K562 (cell line): ENCODE data around the gene SAP25. TPM values are rescaled to one million over a fixed set of nuclear protein-coding genes. Genes with fewer than 3 reads are reported as not detected.

Experiments
- BCLAF1 ChIP-seq, 2 experiments: fragments of 450-650 bp in 1 of 2; IDR thresholded peaks; 2 replicates each; pipeline ENCODE4 v1.6.1; 2011 to 2017; ENCODE audit warnings: low read depth in 2 of 2, antibody characterized with exemption in 1 of 2, borderline replicate concordance in 1 of 2, low read length in 1 of 2, mild to moderate bottlenecking in 1 of 2, mixed read lengths in 1 of 2; ENCODE audit not compliant: control insufficient read depth in 1 of 2
- CCNT2 ChIP-seq: IDR thresholded peaks from 2 replicates; pipeline ENCODE4 v1.6.1; 2011; ENCODE audit warnings: borderline replicate concordance, low read depth, mild to moderate bottlenecking, moderate library complexity, mixed read lengths, low read length; ENCODE audit not compliant: insufficient read length; ENCODE audit errors: extremely low read depth
- DNMT1 ChIP-seq: fragments of 450-650 bp; IDR thresholded peaks from 2 replicates; pipeline ENCODE4 v1.6.1; 2016; ENCODE audit warnings: antibody characterized with exemption, mild to moderate bottlenecking
- ESRRA ChIP-seq: fragments of 450-650 bp; IDR thresholded peaks from 2 replicates; pipeline ENCODE4 v1.6.1; 2014; ENCODE audit warnings: low read depth, mild to moderate bottlenecking, moderate library complexity, borderline replicate concordance
- GATAD2A ChIP-seq: fragments of 450-650 bp; IDR thresholded peaks from 2 replicates; pipeline ENCODE4 v1.6.1; 2017
- KLF6 ChIP-seq: fragments of 250-450 bp; sonication (Bioruptor Pico); IDR thresholded peaks from 2 replicates; pipeline ENCODE4 v1.4.0; 2020; ENCODE audit warnings: mild to moderate bottlenecking, moderate library complexity, borderline replicate concordance
- MBD1 ChIP-seq: fragments of 250-450 bp; sonication (Bioruptor Pico); IDR thresholded peaks from 2 replicates; pipeline ENCODE4 v1.8.0; 2022; ENCODE audit warnings: inconsistent platforms
- MNT ChIP-seq, 2 experiments: fragments of 450-650 bp; conservative IDR thresholded peaks; 2 replicates each; pipeline ENCODE4 v1.6.1; 2017; ENCODE audit warnings: mild to moderate bottlenecking in 2 of 2, moderate library complexity in 2 of 2
- NCOA6 ChIP-seq: fragments of 450-650 bp; IDR thresholded peaks from 2 replicates; pipeline ENCODE4 v1.6.1; 2017; ENCODE audit warnings: mild to moderate bottlenecking
- NFIX ChIP-seq: fragments of 250-450 bp; sonication (Bioruptor Pico); IDR thresholded peaks from 2 replicates; pipeline ENCODE4 v1.4.0; 2020; ENCODE audit warnings: low read depth, mild to moderate bottlenecking, moderate library complexity
- PTTG1 ChIP-seq: fragments of 450-650 bp; IDR thresholded peaks from 2 replicates; pipeline ENCODE4 v1.6.1; 2016; ENCODE audit warnings: low read depth, mild to moderate bottlenecking, missing genetic modification characterization, missing compliant biosample characterization
- SRSF7 ChIP-seq: fragments of 200-400 bp; formaldehyde crosslinking; optimal IDR thresholded peaks from 2 replicates; pipeline ENCODE3; 2017; ENCODE audit warnings: mild to moderate bottlenecking, low read depth, low read length
- TAF15 ChIP-seq: fragments of 200-400 bp; formaldehyde crosslinking; IDR thresholded peaks from 2 replicates; pipeline ENCODE4 v1.6.1; 2017; ENCODE audit warnings: mild to moderate bottlenecking, low read depth, low read length, moderate library complexity
- ZC3H4 ChIP-seq: sonication (generic); formaldehyde crosslinking; IDR thresholded peaks from 2 replicates; pipeline ENCODE4 v1.9.0; 2021; ENCODE audit warnings: missing genetic modification reagents, borderline replicate concordance
- ZNF518B ChIP-seq: fragments of 250-450 bp; sonication (Bioruptor Pico); IDR thresholded peaks from 2 replicates; pipeline ENCODE4 v1.5.0; 2021; ENCODE audit warnings: mild to moderate bottlenecking, moderate library complexity
- ZNF695 ChIP-seq: fragments of 450-650 bp; formaldehyde crosslinking; IDR thresholded peaks from 2 replicates; pipeline ENCODE4 v1.4.0; 2020; ENCODE audit warnings: mild to moderate bottlenecking, moderate library complexity
- ZNF764 ChIP-seq: fragments of 250-450 bp; sonication (Bioruptor Pico); IDR thresholded peaks from 2 replicates; pipeline ENCODE4 v1.4.0; 2020; ENCODE audit warnings: low read depth, mild to moderate bottlenecking, moderate library complexity
- ZNF785 ChIP-seq: fragments of 250-450 bp; sonication (Bioruptor Pico); IDR thresholded peaks from 2 replicates; pipeline ENCODE4 v1.4.0; 2020; ENCODE audit warnings: mild to moderate bottlenecking
- polyA plus RNA-seq, 8 experiments: library from polyadenylated mRNA; depleted of rRNA in 4 of 8; stranded (reverse) in 5 of 8; unstranded in 3 of 8; fragments of >200 nt; fragmentation: Nextera tagmentation in 2 of 8; fragmentation: Illumina TruSeq in 1 of 8; extraction: Ambion mirVana in 2 of 8; extraction: Trizol in 1 of 8; gene quantifications; 2 replicates each; pipeline versions ENCODE4 v1.2.1 to v1.2.3, GENCODE V29; 2011 to 2014; ENCODE audit warnings: inconsistent platforms in 1 of 8, missing spikeins in 1 of 8
- total RNA-seq, 7 experiments: library from RNA; depleted of rRNA in 6 of 7; stranded (reverse); fragments of >200 nt in 6 of 7; fragmentation: Illumina TruSeq in 2 of 7; extraction: Trizol in 2 of 7; gene quantifications; 2 replicates each; pipeline versions ENCODE4 v1.2.1 to v1.2.3, GENCODE V29; 2011 to 2021; ENCODE audit warnings: low replicate concordance in 1 of 7

The SAP25 gene
- total and polyA plus RNA-seq, 9 of the 15 experiments (the other 6 are each of a cell fraction or from before 2014, with no cell fraction given) = 0.13 to 5.3 (median 0.78) TPM; not detected in 1

GRCh38 chr7:100612730-100613390 is 39.2 kb upstream of the SAP25 start (continued):
- no peak for TF ChIP-seq ZC3H4 (CRISPR knock-in tag)
- TF ChIP-seq NFIX = no peak
- TF ChIP-seq PTTG1 (tag) = no peak
- TF ChIP-seq TAF15 = no peak
- no peak for TF ChIP-seq MBD1
- peak; percentile 94 for TF ChIP-seq ZNF764 (CRISPR knock-in tag)
- TF ChIP-seq ZNF785 = no peak
- TF ChIP-seq NCOA6 = no peak
- TF ChIP-seq DNMT1 = no peak
- no peak for TF ChIP-seq BCLAF1 (IDR thresholded peaks at IDR 0.05; ENCODE audit: borderline replicate concordance in 1 of 2, control insufficient read depth in 1 of 2, low read depth in 2 of 2, low read length in 1 of 2)
- TF ChIP-seq ESRRA = no peak
- TF ChIP-seq KLF6 = no peak
- TF ChIP-seq SRSF7 = no peak
- TF ChIP-seq ZNF518B = no peak
- no peak for TF ChIP-seq ZNF695 (CRISPR knock-in tag)
- TF ChIP-seq CCNT2 = no peak
- peak; percentile 14 to 39; a peak in 2 of 4 replicates for TF ChIP-seq MNT (conservative IDR thresholded peaks at IDR 0.05)
- no peak for TF ChIP-seq GATAD2A
